K562 (cell line): ENCODE results near the gene KBTBD13. TPM values are rescaled to one million over a fixed set of nuclear protein-coding genes. Genes with fewer than 3 reads are reported as not detected.
A peak's percentile ranks its signal among the peaks of the same experiment; 100 is the strongest.

Experiments
- polyA plus RNA-seq, 8 experiments: library from polyadenylated mRNA; depleted of rRNA in 4 of 8; stranded (reverse) in 5 of 8; unstranded in 3 of 8; fragments of >200 nt; fragmentation: Nextera tagmentation in 2 of 8; fragmentation: Illumina TruSeq in 1 of 8; extraction: Ambion mirVana in 2 of 8; extraction: Trizol in 1 of 8; gene quantifications; 2 replicates each; pipeline versions ENCODE4 v1.2.1 to v1.2.3, GENCODE V29; 2011 to 2014; ENCODE audit warnings: inconsistent platforms in 1 of 8, missing spikeins in 1 of 8
- total RNA-seq, 7 experiments: library from RNA; depleted of rRNA in 6 of 7; stranded (reverse); fragments of >200 nt in 6 of 7; fragmentation: Illumina TruSeq in 2 of 7; extraction: Trizol in 2 of 7; gene quantifications; 2 replicates each; pipeline versions ENCODE4 v1.2.1 to v1.2.3, GENCODE V29; 2011 to 2021; ENCODE audit warnings: low replicate concordance in 1 of 7
- TF ChIP-seq, protein P1 (sequence below), 2 experiments: fragments of 450-650 bp; formaldehyde crosslinking in 1 of 2; IDR thresholded peaks; 2 replicates each; pipeline versions ENCODE4 v1.4.0 to v1.6.1; 2014 to 2020; ENCODE audit warnings: mild to moderate bottlenecking in 2 of 2, borderline replicate concordance in 1 of 2, low read depth in 1 of 2

Gene KBTBD13
- total and polyA plus RNA-seq, 9 of the 15 experiments (the other 6 are each of a cell fraction or from before 2014, with no cell fraction given), result 0.07 to 0.13 (median 0.10) TPM; not detected in 3

DNA sequence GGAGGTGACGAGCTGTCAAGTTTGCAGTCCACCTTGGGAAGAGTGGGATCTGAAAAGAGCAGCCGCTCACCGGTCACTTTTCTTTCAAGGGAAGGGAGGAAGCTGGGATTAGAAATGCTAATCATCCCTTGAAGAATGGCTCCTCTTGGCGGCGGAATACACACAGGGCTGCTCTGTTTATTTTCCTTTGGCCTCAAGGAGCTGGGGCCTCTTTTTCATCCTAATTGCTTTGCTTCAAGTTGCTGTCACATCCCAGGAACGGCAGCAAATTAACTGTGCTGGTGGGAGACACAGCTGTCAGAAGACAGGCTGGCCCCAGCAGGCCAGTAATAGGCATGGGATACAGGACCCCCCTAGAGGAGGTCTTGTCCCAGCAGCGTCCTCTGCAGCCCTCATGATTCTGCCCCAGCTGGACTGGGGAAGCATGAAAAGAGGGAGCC is 6.7 kb downstream of the KBTBD13 start (continued):
- TF ChIP-seq, protein P1, sequence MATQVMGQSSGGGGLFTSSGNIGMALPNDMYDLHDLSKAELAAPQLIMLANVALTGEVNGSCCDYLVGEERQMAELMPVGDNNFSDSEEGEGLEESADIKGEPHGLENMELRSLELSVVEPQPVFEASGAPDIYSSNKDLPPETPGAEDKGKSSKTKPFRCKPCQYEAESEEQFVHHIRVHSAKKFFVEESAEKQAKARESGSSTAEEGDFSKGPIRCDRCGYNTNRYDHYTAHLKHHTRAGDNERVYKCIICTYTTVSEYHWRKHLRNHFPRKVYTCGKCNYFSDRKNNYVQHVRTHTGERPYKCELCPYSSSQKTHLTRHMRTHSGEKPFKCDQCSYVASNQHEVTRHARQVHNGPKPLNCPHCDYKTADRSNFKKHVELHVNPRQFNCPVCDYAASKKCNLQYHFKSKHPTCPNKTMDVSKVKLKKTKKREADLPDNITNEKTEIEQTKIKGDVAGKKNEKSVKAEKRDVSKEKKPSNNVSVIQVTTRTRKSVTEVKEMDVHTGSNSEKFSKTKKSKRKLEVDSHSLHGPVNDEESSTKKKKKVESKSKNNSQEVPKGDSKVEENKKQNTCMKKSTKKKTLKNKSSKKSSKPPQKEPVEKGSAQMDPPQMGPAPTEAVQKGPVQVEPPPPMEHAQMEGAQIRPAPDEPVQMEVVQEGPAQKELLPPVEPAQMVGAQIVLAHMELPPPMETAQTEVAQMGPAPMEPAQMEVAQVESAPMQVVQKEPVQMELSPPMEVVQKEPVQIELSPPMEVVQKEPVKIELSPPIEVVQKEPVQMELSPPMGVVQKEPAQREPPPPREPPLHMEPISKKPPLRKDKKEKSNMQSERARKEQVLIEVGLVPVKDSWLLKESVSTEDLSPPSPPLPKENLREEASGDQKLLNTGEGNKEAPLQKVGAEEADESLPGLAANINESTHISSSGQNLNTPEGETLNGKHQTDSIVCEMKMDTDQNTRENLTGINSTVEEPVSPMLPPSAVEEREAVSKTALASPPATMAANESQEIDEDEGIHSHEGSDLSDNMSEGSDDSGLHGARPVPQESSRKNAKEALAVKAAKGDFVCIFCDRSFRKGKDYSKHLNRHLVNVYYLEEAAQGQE (IDR thresholded peaks at IDR 0.05; ENCODE audit: borderline replicate concordance), result peak; percentile 56; the same call in 1 of the 2 replicates
- TF ChIP-seq, protein P1 (CRISPR knock-in tag; IDR thresholded peaks at IDR 0.05; ENCODE audit: low read depth), result no peak
